Uterus (tissue), 2 donors: ENCODE data around the gene ZCWPW1.

Experiments
- CTCF ChIP-seq, 4 experiments: fragments of 200-600 bp in 2 of 4; fragments of 450-650 bp in 2 of 4; sonication (generic) in 2 of 4; IDR thresholded peaks; one replicate each; pipeline ENCODE4 v1.5.1; 2016 to 2019; ENCODE audit warnings: antibody characterized with exemption in 4 of 4, mild to moderate bottlenecking in 2 of 4, moderate library complexity in 1 of 4
- POLR2A ChIP-seq, 2 donors: fragments of 450-650 bp; IDR thresholded peaks; one replicate each; pipeline ENCODE4 v1.6.1; 2016; ENCODE audit warnings: antibody characterized with exemption in 2 of 2, mild to moderate bottlenecking in 1 of 2, moderate library complexity in 1 of 2

GRCh38 chr7:100401811-100402210 is 26.7 kb downstream of the ZCWPW1 start:
- no peak for TF ChIP-seq POLR2A (IDR thresholded peaks at IDR 0.05)
- no peak for TF ChIP-seq CTCF (IDR thresholded peaks at IDR 0.05)
